ENCODE data around the gene DBNDD1. TPM values are rescaled to one million over a fixed set of nuclear protein-coding genes. Genes with fewer than 3 reads are reported as not detected.
"Not testable (repeated sequence)": the region's sequence is repeated elsewhere in the genome, so short reads cannot be mapped to it uniquely, and the experiment has no call there.

Gene DBNDD1
- total RNA-seq, 2 donors from 2014 or later, result 8.7 to 19.9 TPM

DNA sequence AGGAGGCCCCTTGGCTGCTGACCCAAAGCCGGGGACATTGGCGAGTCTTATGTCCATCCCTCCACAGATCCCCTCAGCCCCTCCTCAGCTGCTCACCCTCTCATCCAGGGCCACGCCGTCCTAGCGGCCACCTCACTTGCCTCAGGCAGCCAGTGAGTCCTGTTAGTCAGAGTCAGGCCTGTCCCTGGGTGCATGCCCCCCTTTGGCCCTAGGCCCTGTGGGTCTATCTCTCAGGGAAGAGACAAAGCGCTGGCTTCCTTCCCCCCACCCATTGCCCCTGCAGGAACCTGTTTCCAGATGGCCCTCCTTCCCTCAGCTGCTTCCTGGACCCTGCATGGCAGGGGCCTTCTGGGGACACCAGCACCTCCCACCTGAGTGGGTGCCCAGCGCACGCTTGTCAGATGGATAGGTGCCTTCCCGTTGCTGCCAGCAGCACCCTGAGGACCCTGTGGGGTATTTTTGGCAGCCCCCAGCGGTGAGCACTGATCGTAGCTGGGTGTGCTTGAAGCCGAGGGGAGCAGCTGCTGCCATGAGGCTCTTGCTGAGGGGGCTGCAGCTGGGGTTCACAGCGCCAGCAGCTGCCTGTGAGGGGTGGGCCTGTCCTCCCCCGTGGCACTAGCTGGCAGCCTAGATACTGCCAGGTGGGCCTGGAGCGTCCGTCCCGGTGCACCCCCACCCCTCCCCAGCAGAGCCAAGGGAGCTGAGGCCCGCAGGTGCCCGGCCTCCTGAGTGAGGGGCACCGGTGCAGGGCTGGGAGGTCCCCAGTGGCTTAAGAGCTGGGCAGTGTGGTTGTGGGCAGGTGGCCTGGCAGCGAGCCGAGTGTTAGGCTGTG is 8.4 kb downstream of the DBNDD1 start:
- H3K36me3 ChIP-seq, result no peaks in the 10 kb centered on the region
- no peaks in the 10 kb centered on the region for H3K9me3 ChIP-seq
- TF ChIP-seq, protein P1, sequence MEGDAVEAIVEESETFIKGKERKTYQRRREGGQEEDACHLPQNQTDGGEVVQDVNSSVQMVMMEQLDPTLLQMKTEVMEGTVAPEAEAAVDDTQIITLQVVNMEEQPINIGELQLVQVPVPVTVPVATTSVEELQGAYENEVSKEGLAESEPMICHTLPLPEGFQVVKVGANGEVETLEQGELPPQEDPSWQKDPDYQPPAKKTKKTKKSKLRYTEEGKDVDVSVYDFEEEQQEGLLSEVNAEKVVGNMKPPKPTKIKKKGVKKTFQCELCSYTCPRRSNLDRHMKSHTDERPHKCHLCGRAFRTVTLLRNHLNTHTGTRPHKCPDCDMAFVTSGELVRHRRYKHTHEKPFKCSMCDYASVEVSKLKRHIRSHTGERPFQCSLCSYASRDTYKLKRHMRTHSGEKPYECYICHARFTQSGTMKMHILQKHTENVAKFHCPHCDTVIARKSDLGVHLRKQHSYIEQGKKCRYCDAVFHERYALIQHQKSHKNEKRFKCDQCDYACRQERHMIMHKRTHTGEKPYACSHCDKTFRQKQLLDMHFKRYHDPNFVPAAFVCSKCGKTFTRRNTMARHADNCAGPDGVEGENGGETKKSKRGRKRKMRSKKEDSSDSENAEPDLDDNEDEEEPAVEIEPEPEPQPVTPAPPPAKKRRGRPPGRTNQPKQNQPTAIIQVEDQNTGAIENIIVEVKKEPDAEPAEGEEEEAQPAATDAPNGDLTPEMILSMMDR (IDR thresholded peaks at IDR 0.05), result no peak
- no peak overlapping the region for H3K27ac ChIP-seq
- peaks cover 0 to 1% of the 10 kb centered on the region in 2 donors for H3K4me1 ChIP-seq (ENCODE audit: control insufficient read depth in 1 of 2, low read depth in 2 of 2)
- no peak for DNase-seq (ENCODE audit: low spot score)
- no peak for ATAC-seq (ENCODE audit: insufficient number of reproducible peaks, low FRiP score, low read depth)
- no peaks in the 10 kb centered on the region for H3K27me3 ChIP-seq (replicated peaks; ENCODE audit: insufficient read depth)
- no peak overlapping the region for H3K4me3 ChIP-seq

DNA sequence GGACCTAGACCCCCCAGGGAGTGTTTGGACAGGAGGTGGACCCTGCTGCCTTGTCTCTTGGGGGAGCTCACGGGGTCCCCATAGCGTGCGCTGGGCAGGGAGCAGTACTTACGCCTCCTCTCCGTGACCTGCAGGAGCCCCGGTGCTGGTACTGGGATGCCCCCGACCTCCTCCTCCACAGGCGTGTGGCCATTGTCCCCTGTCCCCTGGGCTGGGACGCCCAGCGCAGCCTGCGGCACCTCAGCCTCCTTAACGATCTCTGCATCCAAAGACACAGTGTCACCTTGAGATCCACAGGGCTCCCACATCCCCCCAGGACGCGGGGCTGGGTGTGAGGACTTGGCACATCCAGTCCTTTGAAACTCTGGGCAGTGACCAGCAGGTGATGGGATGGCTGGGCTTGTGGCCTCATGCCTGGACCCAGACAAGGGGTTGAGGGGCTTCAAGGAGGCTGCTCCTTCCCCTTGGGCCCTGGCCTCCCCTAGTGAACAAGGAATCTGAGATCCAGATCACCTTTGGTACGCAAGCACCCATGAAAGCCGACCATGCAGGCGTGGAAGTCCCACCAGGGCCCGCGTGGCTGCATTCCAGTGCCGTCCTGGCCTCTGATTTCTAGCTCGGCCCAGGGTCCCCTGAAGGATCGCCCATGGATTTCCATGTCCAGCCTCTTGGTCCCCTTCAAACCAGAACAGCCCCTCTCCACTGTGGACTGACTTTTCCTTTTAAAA is 9.9 kb downstream of the DBNDD1 start:
- DNase-seq (ENCODE audit: low spot score), result no peak
- ATAC-seq (ENCODE audit: insufficient number of reproducible peaks, low FRiP score, low read depth), result no peak
- no peaks in the 10 kb centered on the region for H3K36me3 ChIP-seq
- no peak overlapping the region for H3K27ac ChIP-seq
- no peaks in the 10 kb centered on the region for H3K4me1 ChIP-seq (ENCODE audit: control insufficient read depth in 1 of 2, low read depth in 2 of 2)
- H3K9me3 ChIP-seq, result no peaks in the 10 kb centered on the region
- no peaks in the 10 kb centered on the region for H3K27me3 ChIP-seq (replicated peaks; ENCODE audit: insufficient read depth)
- H3K4me3 ChIP-seq, result no peak overlapping the region
- TF ChIP-seq, protein P1 (IDR thresholded peaks at IDR 0.05), result no peak

DNA sequence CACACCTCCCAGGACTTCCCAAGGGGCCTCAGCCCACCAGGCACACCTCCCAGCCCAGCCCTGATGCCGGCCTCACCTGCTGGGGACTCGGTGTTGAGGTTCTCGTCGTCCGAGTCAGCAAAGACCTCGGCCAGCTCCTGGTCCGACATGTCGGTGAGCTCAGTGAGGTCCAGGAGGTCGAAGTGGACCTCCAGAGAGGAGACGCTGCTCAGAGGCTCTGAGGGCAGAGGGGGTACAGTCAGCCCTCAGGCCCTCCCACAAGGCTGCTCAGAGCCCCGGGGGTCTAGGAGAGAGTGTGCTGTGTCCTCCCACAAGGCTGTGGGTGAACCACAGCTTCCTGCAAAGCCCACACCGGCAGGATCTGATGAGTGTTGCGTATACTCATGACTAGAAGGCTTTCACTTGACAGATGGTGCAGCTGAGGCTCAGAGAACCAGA is 10.5 kb downstream of the DBNDD1 start:
- no peaks in the 10 kb centered on the region for H3K9me3 ChIP-seq
- H3K4me3 ChIP-seq, result no peak overlapping the region
- H3K27ac ChIP-seq, result no peak overlapping the region
- DNase-seq (ENCODE audit: low spot score) (no peak), ATAC-seq (ENCODE audit: insufficient number of reproducible peaks, low FRiP score, low read depth) (no peak)
- TF ChIP-seq, protein P1 (IDR thresholded peaks at IDR 0.05), result no peak
- no peaks in the 10 kb centered on the region for H3K36me3 ChIP-seq
- H3K4me1 ChIP-seq (ENCODE audit: control insufficient read depth in 1 of 2, low read depth in 2 of 2), result no peaks in the 10 kb centered on the region
- H3K27me3 ChIP-seq (replicated peaks; ENCODE audit: insufficient read depth), result no peaks in the 10 kb centered on the region

DNA sequence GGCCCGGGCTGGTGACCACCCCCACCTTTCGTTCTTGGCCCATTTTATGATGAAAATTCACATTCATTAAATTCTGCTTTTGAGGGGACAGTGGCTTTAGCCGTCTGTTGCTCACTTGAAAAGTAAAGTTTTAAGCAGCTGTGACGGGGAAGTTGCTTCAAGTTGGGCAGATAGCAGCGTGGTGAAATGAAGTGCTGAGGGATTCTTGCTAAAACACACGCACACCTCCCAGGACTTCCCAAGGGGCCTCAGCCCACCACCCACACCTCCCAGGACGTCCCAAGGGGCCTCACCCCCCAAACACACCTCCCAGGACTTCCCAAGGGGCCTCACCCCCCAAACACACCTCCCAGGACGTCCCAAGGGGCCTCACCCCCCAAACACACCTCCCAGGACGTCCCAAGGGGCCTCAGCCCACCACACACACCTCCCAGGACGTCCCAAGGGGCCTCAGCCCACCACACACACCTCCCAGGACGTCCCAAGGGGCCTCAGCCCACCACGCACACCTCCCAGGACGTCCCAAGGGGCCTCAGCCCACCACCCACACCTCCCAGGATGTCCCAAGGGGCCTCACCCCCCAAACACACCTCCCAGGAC is 11.5 kb downstream of the DBNDD1 start:
- not testable (repeated sequence) for H3K27ac ChIP-seq; H3K4me3 ChIP-seq; H3K9me3 ChIP-seq; H3K27me3 ChIP-seq (replicated peaks; ENCODE audit: insufficient read depth); ATAC-seq (ENCODE audit: insufficient number of reproducible peaks, low FRiP score, low read depth); DNase-seq (ENCODE audit: low spot score); H3K36me3 ChIP-seq; H3K4me1 ChIP-seq (ENCODE audit: control insufficient read depth in 1 of 2, low read depth in 2 of 2)

DNA sequence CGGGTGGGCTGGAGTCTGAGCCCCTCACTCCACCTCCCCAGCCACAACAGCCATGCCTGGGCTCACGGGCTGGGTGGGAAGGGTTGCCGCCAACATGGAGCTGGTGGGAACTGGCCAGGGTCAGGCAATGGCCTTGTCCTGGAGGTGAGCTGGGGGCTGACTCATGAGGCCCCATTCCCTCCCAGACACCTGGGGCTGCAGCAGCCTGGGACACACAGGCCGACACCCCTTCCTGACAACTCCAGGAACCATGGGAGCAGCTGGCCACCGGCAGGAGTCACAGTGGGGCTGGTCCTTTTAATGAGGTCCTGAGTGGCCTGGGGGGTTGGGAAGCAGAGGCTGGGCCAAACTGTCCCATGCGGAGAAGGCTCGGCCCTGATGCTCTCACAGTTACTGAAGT is 12.2 kb downstream of the DBNDD1 start:
- no peaks in the 10 kb centered on the region for H3K36me3 ChIP-seq
- H3K27ac ChIP-seq, result no peak overlapping the region
- no peaks in the 10 kb centered on the region for H3K4me1 ChIP-seq (ENCODE audit: control insufficient read depth in 1 of 2, low read depth in 2 of 2)
- H3K9me3 ChIP-seq, result no peaks in the 10 kb centered on the region
- ATAC-seq (ENCODE audit: insufficient number of reproducible peaks, low FRiP score, low read depth), result no peak
- TF ChIP-seq, protein P1 (IDR thresholded peaks at IDR 0.05), result no peak
- H3K4me3 ChIP-seq, result no peak overlapping the region
- no peaks in the 10 kb centered on the region for H3K27me3 ChIP-seq (replicated peaks; ENCODE audit: insufficient read depth)
- DNase-seq (ENCODE audit: low spot score), result no peak

Data from thoracic aorta (tissue), 2 donors.